Body of pancreas (tissue), 4 donors: ENCODE data around the gene CXXC1.

Experiments
- POLR2A ChIP-seq, 3 donors: fragments of 450-650 bp; IDR thresholded peaks; one replicate each; pipeline ENCODE4 v1.6.1; 2016; ENCODE audit warnings: antibody characterized with exemption in 3 of 3, mild to moderate bottlenecking in 2 of 3
- TF ChIP-seq, protein P1 (sequence below), 7 experiments: fragments of 450-650 bp in 4 of 7; fragments of 200-600 bp in 3 of 7; sonication (generic) in 3 of 7; IDR thresholded peaks; one replicate each; pipeline ENCODE4 v1.5.1; 2016 to 2019; ENCODE audit warnings: antibody characterized with exemption in 7 of 7

DNA sequence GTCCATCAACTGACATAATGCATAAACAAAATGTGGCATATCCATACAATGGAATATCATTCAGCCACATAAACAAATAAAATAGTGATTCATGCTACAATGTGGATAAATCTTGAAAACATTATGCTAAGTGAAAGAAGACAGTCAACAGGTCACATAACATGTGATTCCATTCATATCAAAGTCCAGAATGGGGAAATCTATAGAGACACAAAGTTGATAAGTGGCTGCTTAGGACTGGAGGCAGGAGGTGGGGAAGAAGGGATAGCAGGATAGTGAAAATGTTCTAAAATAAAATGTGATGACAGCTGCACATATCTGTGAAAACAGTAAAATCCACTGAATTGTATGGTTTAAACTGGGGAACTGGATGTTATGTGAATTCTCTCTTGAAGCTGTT, 39.9 kb downstream of the CXXC1 start:
- TF ChIP-seq, protein P1, sequence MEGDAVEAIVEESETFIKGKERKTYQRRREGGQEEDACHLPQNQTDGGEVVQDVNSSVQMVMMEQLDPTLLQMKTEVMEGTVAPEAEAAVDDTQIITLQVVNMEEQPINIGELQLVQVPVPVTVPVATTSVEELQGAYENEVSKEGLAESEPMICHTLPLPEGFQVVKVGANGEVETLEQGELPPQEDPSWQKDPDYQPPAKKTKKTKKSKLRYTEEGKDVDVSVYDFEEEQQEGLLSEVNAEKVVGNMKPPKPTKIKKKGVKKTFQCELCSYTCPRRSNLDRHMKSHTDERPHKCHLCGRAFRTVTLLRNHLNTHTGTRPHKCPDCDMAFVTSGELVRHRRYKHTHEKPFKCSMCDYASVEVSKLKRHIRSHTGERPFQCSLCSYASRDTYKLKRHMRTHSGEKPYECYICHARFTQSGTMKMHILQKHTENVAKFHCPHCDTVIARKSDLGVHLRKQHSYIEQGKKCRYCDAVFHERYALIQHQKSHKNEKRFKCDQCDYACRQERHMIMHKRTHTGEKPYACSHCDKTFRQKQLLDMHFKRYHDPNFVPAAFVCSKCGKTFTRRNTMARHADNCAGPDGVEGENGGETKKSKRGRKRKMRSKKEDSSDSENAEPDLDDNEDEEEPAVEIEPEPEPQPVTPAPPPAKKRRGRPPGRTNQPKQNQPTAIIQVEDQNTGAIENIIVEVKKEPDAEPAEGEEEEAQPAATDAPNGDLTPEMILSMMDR (IDR thresholded peaks at IDR 0.05) = no peak
- TF ChIP-seq POLR2A (IDR thresholded peaks at IDR 0.05) = no peak
